MM.1S (cell line): ENCODE results near the gene LAMC3.

ENCODE experiments used
- DNase-seq: peaks from one replicate; pipeline ENCODE4 v3.0.0-alpha.2; 2015
- H2AFZ ChIP-seq: fragments of 300-600 bp; sonication (generic); 2 replicates; pipeline ENCODE4 v1.6.0; 2016; ENCODE audit warnings: antibody characterized with exemption, low read length
- H3F3A ChIP-seq: fragments of 300-600 bp; sonication (generic); 2 replicates; pipeline ENCODE4 v1.6.1; 2016; ENCODE audit warnings: mild to moderate bottlenecking, antibody characterized with exemption, low read length, moderate library complexity, mixed read lengths; ENCODE audit not compliant: insufficient read depth
- H3K27ac ChIP-seq: fragments of 300-600 bp; sonication (generic); 2 replicates; pipeline ENCODE4 v1.5.1; 2016; ENCODE audit warnings: mild to moderate bottlenecking, low read length
- H3K27me3 ChIP-seq: fragments of 300-600 bp; sonication (generic); replicated peaks from 2 replicates; pipeline ENCODE4 v1.6.0; 2016; ENCODE audit warnings: low read length; ENCODE audit not compliant: insufficient read depth
- H3K36me3 ChIP-seq: fragments of 300-600 bp; sonication (generic); replicated peaks from 2 replicates; pipeline ENCODE4 v1.6.1; 2016; ENCODE audit warnings: mild to moderate bottlenecking, low read length, mixed read lengths; ENCODE audit not compliant: insufficient read depth
- H3K4me1 ChIP-seq: fragments of 300-600 bp; sonication (generic); 2 replicates; pipeline ENCODE4 v1.6.1; 2016; ENCODE audit warnings: low read length, mixed read lengths
- H3K4me2 ChIP-seq: fragments of 300-600 bp; sonication (generic); 2 replicates; pipeline ENCODE4 v1.6.0; 2016; ENCODE audit warnings: low read depth, low read length
- H3K4me3 ChIP-seq: fragments of 300-600 bp; sonication (generic); 2 replicates; pipeline ENCODE4 v1.5.1; 2016; ENCODE audit warnings: low read length, mixed read lengths
- H3K79me2 ChIP-seq: fragments of 300-600 bp; sonication (generic); 2 replicates; pipeline ENCODE4 v1.6.1; 2016; ENCODE audit warnings: mixed run types, low read length, mixed read lengths
- H3K9ac ChIP-seq: fragments of 300-600 bp; sonication (generic); 2 replicates; pipeline ENCODE4 v1.6.1; 2016; ENCODE audit warnings: low read length, mixed read lengths
- H3K9me2 ChIP-seq: fragments of 300-600 bp; sonication (generic); replicated peaks from 2 replicates; pipeline ENCODE4 v1.6.1; 2016; ENCODE audit warnings: mild to moderate bottlenecking, low read length, mixed read lengths; ENCODE audit not compliant: insufficient read depth
- H3K9me3 ChIP-seq: fragments of 300-600 bp; sonication (generic); replicated peaks from 2 replicates; pipeline ENCODE4 v1.6.1; 2016; ENCODE audit warnings: mild to moderate bottlenecking, low read length, mixed read lengths; ENCODE audit not compliant: insufficient read depth
- H4K20me1 ChIP-seq: fragments of 300-600 bp; sonication (generic); 2 replicates; pipeline ENCODE4 v1.6.1; 2016; ENCODE audit warnings: mild to moderate bottlenecking, low read length, moderate library complexity, mixed read lengths; ENCODE audit not compliant: insufficient read depth
- CTCF ChIP-seq: fragments of 300-600 bp; sonication (generic); IDR thresholded peaks from 2 replicates; pipeline ENCODE4 v1.5.1; 2016; ENCODE audit warnings: antibody characterized with exemption, low read length, mixed read lengths
- EZH2 ChIP-seq: fragments of 300-600 bp; sonication (generic); optimal IDR thresholded peaks from 2 replicates; pipeline ENCODE3; 2017; ENCODE audit warnings: low read depth, mild to moderate bottlenecking, antibody characterized with exemption, low read length, mixed read lengths
- EZH2phosphoT487 ChIP-seq: fragments of 300-600 bp; sonication (generic); IDR thresholded peaks from 2 replicates; pipeline ENCODE4 v1.6.1; 2018; ENCODE audit warnings: antibody characterized with exemption, low read length

Gene LAMC3

GRCh38 chr9:131082774-131083512 is 74.0 kb downstream of the LAMC3 start:
- H3F3A ChIP-seq: no peaks in the 10 kb centered on the region
- TF ChIP-seq EZH2phosphoT487 (no peak), EZH2 (no peak), CTCF (no peak)
- no peaks in the 10 kb centered on the region for H3K36me3 ChIP-seq
- no peaks in the 10 kb centered on the region for H3K79me2 ChIP-seq
- H4K20me1 ChIP-seq: no peaks in the 10 kb centered on the region
- peaks cover 89% of the 10 kb centered on the region for H3K27me3 ChIP-seq
- no peaks in the 10 kb centered on the region for H3K4me1 ChIP-seq
- H3K4me2 ChIP-seq: no peak overlapping the region
- H3K9me2 ChIP-seq: no peaks in the 10 kb centered on the region
- H2AFZ ChIP-seq: no peak overlapping the region
- H3K27ac ChIP-seq: no peak overlapping the region
- no peak overlapping the region for H3K9ac ChIP-seq
- no peak overlapping the region for H3K4me3 ChIP-seq
- no peak for DNase-seq
- no peaks in the 10 kb centered on the region for H3K9me3 ChIP-seq

- no peaks in the 10 kb centered on the region for H3K79me2 ChIP-seq
- no peaks in the 10 kb centered on the region for H3K9me3 ChIP-seq
- H3K9me2 ChIP-seq: no peaks in the 10 kb centered on the region
- H3K4me3 ChIP-seq: no peak overlapping the region
- no peaks in the 10 kb centered on the region for H3K36me3 ChIP-seq
- no peak overlapping the region for H3K9ac ChIP-seq
- H2AFZ ChIP-seq: no peak overlapping the region
- no peaks in the 10 kb centered on the region for H4K20me1 ChIP-seq
- no peaks in the 10 kb centered on the region for H3F3A ChIP-seq
- no peaks in the 10 kb centered on the region for H3K4me1 ChIP-seq
- no peak for TF ChIP-seq CTCF
- TF ChIP-seq EZH2: no peak
- no peak for TF ChIP-seq EZH2phosphoT487
- H3K4me2 ChIP-seq: no peak overlapping the region
- DNase-seq: no peak
- H3K27me3 ChIP-seq: peaks cover 78% of the 10 kb centered on the region
- H3K27ac ChIP-seq: no peak overlapping the region
These were observed 75.8 kb downstream of the LAMC3 start for GRCh38 chr9:131084661-131085369.

GRCh38 chr9:131085370-131086122 is 76.6 kb downstream of the LAMC3 start:
- Histone ChIP-seq H3K9ac (no peak overlapping the region), H3K27me3 (peaks cover 73% of the 10 kb centered on the region), H3F3A (no peaks in the 10 kb centered on the region), H2AFZ (no peak overlapping the region), H3K36me3 (no peaks in the 10 kb centered on the region), H3K9me2 (no peaks in the 10 kb centered on the region), H4K20me1 (no peaks in the 10 kb centered on the region), H3K79me2 (no peaks in the 10 kb centered on the region), H3K4me1 (no peaks in the 10 kb centered on the region), H3K4me3 (no peak overlapping the region), H3K9me3 (no peaks in the 10 kb centered on the region), H3K4me2 (no peak overlapping the region), H3K27ac (no peak overlapping the region)
- TF ChIP-seq CTCF: no peak
- TF ChIP-seq EZH2phosphoT487: no peak
- TF ChIP-seq EZH2: no peak
- no peak for DNase-seq
